NCI-H128 (cell line): ENCODE results near the gene PSTK.

ENCODE experiments used
- DNase-seq: peaks from one replicate; lab custom pipeline; 2025; ENCODE audit not compliant: unreplicated experiment; lab: John Stamatoyannopoulos, UW

Gene PSTK

DNA sequence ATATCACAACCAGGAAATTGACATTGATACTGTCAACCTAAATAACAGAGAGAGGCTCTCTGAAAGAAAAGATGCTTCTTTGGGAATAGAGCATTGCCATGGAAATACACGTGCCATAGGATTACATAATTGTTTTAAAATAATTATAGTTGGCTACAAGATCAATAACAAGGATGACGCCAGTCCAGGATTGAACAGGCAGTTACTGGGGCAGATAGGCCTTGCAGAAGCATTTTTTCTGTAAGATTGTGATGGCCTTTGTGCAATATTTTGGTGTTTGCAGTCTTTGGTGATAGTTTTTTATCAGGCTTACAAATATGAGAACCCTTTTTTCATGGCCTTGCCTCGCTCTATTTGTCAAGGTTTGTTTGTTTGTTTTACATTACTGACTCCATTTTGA lies 39.1 kb downstream of the PSTK start:
- DNase-seq: no peak

DNA sequence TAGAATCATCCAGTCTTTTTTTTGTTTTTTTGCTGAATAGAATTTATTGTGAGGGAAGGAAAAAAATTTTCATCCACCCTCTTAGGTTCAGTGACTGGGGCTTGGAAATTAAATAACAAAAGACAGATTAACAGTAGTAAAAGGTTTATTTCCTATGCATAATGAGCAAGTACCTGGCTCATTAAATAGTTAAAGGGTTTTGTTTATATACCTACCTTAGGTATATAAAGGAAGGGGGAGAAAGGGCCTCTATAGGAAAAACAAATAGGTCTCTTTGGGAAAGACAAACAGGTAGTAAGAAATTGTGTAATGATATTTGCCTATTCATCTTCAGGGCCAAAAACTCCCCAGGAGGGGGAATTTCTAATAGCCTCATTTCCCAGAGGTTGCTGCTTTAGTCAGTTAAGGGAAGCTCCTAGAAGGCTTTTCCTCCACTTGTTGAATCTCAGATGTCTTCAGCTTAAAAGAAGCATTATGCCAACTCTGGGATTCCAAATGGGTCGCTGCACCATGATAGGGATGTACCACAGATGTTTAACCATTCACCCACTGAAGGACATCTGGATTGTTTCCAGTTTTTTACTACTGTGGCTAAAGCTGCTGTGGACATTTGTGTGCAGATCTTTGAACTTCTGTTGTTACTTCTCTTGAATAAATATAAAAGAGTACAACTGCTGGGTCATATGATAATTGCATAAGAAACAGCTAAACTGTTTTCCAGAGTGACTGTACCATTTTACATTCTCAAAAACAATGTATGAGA lies 39.9 kb downstream of the PSTK start:
- no peak for DNase-seq

DNA sequence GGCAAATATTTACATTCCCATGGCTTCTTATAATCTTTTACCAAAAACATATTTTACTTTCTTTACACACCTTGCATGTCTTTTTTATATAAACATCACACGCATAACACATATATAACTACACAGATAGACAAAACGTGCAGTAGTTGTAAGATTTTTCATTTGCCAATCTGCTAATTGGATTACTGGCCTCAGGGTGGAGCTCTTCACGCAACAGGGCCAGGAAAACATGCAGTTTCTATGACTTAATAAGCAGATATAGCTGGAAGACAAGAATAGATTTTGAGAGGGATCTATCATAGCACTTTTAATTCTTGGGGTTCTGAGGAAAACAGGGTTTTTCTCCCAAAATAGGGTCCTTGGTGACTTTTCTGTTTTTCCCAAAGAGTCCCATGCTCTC lies 41.3 kb downstream of the PSTK start:
- DNase-seq: no peak

DNA sequence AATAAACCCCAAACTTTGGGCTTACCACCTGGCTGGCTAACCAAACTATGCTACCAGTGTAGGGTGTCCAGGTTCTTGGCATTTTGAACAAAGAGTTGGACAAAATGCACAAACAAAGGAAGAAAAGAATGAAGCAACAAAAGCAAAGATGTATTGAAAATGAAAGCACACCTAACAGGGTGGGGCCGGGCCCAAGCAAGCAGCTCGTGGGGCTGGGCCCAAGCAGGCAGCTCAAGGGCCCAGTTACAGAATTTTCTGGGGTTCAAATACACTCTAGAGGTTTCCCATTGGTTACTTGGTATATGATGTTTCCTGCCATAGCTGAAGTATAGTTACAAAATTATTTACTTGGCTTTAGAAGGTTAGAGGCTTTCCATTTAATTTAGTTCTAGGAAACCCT lies 44.3 kb downstream of the PSTK start:
- DNase-seq: no peak

DNA sequence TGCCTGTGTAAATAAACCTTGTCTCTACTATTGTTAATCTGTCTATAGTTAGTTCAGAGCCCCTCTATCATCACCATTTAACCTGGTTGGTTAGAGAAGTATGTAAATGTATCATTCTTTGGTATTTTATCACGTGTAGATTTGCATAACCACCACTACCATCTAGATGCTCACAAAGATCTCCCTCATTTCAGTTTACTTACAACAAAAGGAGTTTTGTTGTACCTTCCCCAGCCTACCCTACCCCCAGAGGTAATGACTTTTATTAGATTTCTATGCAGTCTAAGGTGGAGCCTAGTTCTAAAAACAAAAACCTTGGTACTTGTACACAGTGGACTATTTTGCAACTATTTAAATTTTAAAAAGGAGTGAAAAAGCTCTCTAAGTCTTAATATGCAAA lies 46.1 kb downstream of the PSTK start:
- no peak for DNase-seq

DNA sequence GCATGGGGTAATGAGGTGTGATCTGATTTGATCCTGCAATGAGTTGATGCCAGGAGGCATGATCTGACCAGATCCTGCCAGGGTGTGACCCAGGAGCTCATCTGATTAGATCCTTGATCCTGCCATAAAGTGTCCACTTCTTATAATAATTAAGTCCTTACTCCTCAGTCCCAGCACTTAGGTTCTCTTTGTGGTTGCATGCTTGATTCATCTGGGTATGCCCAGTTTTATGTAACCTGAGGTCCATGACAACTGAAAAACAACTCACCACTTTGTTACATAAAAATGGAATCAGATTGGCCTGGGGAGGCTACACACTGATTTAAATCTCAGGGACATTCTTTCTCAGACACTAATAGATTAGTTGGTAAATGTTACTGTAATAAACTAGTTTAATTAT lies 47.7 kb downstream of the PSTK start:
- no peak for DNase-seq

DNA sequence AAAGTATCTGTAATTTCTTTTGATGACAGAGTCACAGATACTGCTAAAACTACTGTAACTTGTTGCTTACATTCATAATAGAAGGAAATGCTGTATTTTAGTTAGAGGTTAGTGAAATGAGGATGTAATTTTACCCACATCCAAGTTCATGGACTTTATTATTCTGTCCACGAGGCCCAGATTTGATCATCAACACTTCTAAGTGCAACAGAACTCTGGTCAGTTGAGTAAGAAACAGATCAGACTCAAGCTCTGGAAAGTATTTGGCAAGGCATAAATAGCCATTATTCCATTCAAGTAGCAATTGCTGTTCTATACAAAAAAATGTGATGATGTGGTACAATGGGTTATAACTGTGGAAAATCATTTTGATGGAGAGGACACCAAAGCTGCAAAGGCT lies 50.9 kb downstream of the PSTK start:
- no peak for DNase-seq

DNA sequence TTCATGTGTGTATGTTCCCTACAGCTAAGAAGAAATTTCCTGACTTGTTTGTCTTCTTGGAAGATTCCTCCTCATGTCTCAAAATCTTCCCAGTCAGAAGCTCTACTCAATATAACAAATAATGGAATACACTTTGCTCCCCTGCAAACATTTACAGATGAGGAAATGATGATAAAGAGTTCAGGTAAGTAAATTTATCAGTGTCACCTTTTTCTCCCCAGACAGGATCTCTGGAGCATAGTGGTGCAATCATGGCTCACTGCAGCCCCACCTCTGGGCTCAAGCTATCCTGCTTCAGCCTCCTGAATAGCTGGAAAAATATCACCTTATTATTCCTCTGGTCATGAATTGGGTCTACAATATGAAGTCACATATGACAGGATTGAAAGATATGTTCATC lies 54.1 kb downstream of the PSTK start:
- DNase-seq: no peak

DNA sequence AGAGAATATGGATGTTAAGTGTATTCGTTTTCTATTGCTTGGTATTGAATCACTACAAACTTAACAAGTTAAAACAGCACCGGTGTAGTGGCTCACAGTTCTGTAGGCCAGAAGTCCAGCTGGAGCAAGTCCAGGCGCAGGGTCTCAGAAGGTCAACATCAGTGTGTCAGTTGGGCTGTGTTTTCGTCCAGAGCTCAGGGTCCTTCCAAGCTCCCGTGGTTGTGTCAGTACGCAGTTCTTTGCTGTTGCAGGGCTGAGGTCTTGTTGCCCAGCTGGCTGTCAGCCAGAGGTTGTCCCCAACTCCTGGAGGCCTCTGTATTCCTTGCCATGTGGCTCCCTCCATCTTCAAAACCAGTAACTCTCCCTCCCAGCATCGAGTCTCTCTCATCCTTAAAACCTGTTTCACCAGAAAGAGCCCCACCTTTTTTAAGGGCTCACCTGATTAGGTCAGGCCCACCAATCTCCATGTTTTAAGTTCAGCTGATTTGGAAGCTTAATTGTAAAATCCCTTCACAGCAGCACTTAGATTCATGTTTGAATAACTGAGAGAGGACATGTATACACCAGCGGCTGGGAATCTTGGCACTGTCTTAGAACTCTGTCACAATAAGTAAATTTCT lies 55.4 kb downstream of the PSTK start:
- no peak for DNase-seq

DNA sequence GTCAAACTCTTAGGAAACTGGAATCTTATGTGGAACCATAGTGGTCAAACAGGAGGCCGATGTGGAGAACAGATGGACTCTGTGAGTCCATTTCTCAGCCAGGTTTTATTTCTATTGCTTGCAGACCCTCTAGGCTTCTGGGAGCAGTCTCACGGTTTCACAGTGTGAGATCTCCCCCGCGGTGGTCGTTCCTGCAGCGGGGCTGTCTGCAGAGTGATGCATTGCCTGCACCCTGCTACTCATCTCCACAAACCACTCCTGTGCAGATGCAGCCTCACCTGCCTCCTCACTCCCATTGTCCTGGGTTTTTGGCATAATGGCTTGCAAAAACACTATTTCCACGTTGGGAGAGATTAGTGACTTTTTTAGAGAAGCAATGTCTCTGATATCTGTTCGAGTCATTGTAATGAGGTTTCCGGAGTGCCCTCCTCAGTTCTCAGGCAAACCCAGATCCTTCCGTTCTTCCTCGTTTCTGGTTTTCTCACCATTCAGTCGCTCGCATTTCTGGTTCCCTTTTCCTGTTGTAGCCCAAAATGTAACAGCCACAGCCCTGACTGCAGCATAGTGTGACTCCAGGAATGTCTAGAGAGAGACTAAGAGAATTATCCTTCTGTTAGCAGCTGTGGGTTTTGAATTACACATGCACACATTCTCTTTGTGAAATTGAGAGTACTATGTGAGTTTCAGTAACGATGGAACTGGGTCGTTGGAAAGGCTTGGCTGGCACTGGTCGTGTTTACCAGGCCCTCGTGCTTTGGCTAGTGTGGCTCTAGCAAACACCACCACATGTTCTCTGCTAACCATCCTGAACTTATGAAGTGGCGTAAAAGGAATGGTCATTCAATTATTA lies 58.8 kb downstream of the PSTK start:
- DNase-seq: no peak

DNA sequence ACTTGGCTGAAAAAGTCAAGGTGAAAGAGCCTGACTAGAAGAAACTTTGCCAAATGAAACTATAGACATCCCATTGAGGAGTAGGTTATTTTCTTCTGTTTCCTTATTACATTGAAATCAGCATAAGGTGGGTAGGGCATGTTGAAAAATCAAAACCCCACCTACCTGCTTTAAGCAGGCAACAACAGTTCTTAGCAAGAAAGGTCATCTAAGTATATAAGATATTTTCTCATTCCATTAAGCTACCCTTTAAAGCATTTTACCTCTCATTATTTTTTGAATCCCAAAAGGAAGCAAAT lies 59.4 kb downstream of the PSTK start:
- no peak for DNase-seq
